NOMO-1 (cell line): ENCODE results near the gene AQP5.

Source experiments
- DNase-seq, 2 experiments: peaks; one replicate each; lab custom pipeline; 2025; ENCODE audit not compliant: unreplicated experiment in 2 of 2; lab: John Stamatoyannopoulos, UW

Gene AQP5

DNA sequence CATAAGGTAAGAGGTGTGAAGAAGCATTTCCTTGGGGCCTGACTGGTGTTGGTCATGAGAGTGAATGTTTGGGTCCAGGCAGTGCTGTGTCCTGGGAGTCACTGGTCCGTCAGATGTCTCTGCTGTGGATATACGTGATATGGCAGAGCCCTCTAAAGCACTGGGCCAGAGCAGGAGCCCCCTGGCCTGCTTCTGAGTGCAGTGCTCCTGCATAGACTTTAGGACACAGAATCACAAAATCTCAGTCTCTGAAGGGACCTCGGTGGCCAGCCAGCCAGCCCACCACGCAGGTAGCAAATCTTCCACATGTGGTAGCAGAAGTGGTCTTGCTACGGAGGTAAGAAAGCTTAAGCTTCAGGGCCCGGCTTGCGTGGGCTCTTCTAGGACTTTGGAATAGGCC, 29.6 kb upstream of the AQP5 start:
- DNase-seq: no peak

DNA sequence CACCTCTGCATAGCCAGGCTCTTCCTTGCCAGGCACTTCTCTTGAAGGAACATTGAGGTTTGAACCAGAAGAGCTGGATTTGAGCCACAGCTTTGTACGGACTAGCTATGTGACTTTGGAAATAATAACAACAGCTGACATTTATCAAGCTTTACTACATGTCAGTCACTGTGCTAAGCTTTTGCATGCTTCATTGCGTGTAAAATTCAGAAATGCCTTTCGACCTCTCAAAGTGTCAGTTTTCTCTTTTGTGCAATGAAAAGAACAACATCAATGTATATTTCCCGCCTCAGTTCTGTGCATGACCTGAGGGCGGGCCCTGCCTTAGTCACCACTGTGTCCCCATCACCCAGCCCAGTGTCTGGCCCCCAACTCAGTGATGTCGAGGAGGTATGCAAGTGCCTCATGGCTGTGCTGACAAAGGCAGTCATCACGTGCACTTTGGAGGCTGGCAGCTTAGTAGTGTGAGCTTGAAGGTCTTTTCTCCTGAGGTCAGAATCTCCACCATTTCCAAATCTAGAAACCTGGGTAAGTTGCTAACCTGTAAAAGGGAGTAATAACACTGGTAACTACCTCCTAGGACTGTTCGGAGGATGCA, 29.0 kb upstream of the AQP5 start:
- DNase-seq: no peak

DNA sequence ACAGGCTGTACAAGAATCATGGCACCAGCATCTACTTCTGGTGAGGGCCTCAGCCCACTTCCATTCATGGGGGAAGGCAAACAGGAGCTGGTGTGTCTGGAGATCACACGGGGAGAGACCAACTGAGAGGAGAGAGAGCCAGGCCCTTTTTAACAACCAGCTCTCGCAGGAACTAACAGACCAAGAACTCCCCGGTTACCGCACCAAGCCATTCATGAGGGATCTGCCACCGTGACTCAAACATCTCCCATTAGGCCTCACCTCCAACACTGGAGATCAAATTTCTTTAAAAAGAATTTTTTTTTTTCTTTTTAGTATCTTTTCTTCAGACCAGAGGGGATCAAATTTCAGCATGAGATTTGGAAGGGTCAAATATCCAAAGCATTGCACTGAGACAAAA, 27.9 kb upstream of the AQP5 start:
- DNase-seq: no peak

DNA sequence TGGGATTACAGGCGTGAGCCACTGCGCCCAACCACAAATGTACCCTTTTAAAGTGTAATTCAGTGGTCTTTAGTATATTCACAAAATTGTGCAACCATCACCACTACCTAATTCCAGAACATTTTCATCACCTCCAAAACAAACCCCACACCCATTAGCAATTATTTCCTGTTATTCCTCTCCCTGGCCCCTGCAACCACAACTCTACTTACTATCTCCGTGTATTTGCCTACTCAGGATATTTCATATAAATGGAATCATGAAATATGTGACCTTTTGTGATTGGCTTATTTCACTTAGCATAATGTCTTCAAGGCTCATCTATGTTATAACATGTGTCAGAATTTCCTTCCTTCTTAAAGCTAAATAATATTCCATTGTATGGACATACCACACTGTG, 27.2 kb upstream of the AQP5 start:
- DNase-seq: no peak

DNA sequence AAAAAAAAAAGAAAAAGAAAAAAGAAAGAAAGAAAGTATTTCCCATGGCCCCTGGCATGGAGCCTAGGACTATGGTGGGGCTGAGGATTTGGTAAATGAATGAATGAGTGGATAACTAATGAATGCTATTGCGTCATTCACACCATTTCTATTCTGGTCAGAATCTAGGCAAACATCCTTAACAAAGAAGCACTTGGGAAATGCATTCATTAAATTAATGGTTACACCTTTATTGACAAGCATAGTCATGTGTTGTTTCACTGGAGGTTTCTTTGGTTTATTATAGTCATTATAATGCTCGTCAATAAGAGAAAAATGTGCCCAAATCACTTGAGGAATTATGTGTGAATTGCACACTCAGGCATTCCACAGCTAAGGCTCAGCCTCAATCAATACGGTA, 24.7 kb upstream of the AQP5 start:
- DNase-seq: no peak

DNA sequence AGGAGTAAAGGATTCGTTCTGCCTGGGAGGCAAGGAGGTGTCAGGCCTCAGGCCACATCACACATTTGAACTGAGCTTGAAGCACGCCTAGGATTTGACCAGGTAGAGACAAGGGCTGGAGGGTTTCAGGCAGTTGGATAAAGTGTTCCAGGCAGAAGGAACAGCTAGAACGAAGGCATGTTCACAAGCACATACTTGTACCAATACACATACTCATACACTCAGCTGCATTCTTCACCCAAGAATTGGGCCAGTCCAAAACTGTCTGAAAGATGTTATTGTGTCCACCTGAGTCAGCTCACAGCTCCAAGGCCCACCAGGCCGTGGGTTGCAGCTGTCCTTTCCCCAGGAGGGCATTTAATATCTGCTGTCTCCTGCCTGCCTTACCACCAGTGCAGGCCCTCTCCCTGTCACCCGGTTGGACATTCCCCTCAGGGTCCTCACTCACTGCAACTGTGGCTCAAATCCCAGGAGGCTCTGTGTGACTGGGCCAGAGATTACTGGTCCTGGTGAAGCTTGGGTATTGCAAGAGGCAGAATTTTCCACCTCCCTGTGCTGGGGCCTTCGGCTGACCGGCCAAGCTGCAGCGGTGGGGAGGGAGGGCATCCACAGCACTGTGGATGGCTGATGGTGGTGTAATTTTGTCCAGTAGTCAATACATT, 23.9 kb upstream of the AQP5 start:
- no peak for DNase-seq

DNA sequence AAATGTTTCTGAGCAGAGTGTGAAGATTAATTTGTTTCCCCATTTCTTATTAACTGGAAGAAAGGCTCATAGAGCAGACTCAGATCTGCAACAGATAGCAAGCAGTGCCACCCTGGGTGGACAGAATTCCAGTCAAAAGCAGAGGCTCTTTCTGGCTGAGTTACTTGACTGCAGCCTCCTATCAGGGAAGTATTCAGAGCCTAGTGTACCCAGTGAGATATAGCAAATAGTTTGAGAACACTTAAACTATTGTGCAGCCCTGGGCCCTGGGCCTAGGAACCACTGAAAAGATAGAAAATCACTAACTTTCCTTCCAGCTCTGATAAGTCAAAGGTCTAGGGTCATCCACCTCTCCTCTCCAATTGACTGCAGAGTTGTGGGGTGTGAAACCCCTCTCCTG, 22.4 kb upstream of the AQP5 start:
- no peak for DNase-seq

DNA sequence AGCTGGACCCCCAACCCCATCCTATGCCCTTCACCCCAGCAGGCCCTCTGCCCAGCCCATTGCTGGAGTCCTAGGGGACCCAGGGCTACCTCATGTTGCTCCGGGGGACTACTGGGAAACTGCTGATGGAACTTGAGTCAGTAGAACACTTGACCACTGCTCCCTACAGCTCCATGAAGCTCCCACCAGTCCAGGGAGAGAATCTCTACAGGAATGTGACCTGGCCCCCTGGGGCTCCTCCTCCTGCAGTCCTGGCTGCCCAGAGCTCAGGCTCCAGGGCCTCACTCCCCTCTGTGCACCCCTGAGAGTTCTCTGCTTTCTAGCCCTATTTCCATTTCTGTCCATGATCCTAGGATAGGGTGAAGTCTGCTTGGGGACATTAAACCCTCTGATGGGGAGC, 22.0 kb upstream of the AQP5 start:
- no peak for DNase-seq

DNA sequence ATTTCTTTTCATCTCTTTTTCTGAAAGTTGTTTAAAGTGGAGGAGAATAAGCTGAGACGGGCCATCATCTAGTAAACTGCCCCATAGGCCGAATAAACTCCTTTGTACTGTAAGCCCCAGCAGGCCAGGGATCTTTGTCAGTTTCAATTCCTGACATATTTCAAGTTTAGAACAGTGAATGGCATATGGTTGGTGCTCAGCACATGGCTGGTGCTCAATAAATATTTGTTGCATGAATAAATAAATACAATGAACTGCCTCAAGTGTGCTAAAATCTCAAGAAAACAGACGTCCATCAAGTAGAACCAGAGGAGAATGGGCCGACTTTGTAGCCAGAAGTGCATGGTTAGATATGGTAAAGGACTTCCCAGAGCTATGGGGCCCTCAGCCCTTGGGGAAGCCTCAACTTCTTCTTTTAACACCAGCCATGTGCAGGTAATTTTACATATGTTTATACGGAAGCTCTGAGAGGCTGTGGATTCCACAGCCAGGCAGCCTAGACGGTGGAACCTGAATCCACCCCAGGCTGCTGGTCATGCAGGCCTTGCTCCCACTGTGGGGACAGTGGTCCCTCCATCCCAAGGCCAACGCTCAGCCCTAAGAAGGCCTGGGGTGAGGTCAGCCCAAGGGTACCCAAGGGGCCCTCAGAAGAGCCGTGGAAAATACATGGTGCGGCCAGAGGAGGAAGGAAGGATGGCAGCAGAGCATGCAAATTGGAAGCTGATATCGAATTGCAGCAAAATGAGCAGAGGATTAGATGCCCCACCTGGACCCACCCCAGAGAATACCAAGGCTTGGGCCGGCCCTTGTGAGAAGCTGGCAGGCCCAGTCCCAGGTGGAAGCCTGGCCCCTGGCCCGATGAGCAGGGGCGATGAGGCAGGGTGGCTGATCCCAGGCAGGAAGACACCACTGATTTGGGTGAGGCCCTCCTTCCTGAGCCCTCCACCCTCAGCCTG, 19.8 kb upstream of the AQP5 start:
- peak in 1 of 2 experiments; percentile 30 for DNase-seq

DNA sequence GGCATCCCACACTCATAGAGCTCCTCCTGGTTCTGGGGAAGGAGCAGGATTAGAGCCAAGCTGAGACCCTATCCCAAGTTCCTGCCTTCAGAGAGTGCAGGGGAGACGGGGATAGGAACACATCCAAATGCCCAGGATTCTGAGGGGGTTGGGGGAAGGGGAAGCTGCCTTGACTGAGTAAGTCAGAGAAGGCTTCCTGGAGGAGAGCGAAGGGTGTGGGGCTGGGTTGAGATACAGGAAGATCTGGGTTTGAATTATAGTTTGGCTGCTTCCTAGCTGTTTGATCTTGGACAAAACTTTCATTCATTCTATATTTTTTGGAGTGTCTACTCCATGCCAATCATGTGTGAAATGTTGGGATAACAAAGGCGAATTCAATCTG, 19.2 kb upstream of the AQP5 start:
- DNase-seq: no peak

DNA sequence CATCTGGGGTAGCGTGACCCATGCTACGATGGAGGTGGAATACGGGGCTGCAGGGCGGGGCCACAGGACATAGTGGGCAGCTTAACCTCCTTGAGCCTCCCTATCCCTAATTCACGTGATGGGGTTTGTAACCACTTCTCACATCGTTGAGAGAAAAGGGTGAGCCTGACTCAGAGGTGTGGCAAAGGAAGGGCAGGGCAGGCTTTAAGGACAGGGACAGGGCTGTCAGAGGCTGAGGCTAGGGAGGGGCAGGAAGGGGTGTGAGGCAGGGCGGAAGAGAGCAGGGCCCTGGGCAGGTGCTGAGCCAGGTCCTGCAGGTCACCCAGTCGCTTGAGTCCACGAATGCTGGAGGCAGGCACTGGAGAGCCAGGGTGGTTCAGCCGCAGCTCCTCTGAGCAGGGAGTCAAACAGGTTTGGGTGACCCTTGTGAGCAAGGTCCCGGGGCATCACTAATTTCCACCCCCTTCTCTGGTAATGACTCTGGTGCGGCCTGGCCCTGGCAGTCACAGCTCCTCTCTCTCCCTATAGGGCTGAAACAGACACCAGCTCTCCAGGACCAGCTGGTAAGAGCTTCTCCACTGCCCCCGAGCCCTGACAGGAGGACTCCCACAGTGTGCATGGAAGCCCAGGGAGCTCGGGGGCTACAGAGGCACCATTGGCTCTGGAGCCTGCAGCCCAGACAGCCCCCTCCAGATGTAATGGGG, 18.6 kb upstream of the AQP5 start:
- no peak for DNase-seq

DNA sequence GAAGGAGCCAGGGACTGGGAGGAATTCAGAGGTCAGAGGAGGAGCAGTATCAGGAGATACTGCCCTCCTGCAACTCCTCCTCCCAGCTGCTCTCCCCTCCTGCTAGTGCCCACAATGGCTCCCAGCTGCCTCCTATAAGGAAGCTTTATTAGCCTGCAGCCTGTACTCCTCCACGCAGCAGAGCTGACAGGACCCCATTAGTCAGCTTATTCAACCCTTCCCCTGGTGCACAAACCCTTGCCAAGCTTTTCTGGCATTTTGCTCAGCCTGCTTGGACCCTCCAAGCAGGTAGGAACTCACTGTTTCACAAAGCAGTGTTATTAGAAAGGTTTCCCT, 18.1 kb upstream of the AQP5 start:
- DNase-seq: no peak

DNA sequence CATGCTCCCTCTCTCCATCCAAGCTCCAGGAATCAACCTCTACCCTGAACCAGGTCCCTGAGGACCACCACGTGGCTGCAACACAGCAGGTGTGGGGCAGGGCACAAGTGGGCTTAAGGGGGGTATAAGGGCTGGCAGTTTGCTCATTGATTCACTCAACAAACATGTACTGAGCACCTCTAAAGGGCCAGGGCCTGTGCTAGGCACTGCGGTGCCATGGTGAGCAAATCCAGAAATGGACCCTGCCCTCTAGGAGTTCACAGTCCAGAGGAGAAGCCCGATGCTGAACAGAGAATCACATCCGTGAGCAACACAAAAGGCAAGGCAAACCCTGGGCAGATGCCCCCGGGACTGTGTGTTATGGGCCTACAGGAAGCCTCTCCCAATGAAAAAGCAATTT, 17.6 kb upstream of the AQP5 start:
- no peak for DNase-seq

DNA sequence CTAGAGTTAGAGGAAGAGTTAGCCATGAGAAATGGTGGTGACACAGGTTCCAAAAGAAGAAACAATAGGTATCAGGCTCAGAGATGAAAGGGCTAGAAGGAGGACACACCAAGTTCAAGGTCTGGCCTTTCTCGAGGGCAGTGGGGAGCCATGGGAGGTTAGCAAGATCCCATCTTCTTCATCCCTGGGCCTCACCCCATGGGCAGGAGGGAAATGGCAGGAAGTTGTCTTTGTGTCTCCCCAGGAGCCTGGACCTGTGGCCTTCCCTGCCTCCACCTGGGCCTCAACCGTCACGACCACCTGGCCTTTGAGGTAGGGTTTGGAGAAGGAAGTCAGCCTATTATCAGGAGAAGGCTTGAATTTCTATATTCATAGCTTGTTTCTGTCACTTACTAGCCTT, 17.0 kb upstream of the AQP5 start:
- no peak for DNase-seq

DNA sequence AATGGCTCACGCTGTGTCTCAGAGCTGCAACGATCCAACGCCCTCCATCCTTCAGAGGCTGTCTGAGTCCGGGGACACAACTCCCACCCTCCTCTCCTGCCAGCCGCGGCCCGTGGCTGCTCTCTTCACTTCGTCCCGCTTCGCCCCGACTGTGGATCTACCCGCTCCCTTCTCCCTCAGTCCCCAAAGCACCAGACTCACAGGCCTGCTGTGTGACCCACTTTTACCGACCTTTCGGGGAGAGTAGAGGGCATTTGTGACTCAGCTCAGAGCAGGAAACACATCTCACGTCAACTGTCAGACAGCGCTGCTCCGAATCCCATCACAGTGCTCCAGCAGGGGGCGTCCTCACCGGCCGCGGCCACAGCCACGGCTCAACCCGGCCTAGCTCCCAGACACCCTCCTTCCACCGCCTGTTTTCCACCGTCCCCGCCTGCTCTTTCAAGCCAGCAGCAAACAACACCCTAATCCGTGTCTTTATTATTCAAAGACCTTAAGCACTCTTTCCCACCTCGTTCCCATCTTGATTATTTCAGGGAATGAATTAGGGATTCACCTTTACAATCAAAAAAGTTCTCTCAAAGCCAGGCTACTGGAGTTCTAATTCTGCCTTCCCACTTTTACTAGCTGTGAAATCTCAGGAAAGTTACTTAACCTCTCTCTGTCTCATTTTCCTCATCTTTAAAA, 16.1 kb upstream of the AQP5 start:
- peak; percentile 62 to 81 for DNase-seq

DNA sequence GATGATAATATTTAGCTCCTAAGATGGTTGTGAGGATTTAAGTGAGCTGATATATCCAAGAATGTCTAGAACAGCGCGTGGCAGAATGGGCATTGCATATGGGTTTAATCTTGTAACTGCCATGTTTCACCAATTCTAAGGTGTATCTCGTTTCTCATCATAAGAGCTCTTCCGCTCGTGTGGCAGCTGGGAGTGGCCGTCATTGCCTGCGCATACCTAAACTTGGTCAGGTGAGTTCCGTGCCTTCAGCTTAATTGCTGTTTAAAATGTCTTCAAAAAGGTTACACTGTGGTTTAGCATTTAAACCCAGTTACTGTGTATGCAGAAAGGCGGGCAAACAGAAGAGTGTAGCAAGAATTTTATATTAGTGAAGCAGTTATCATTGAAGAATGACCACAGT, 15.6 kb upstream of the AQP5 start:
- DNase-seq: no peak

DNA sequence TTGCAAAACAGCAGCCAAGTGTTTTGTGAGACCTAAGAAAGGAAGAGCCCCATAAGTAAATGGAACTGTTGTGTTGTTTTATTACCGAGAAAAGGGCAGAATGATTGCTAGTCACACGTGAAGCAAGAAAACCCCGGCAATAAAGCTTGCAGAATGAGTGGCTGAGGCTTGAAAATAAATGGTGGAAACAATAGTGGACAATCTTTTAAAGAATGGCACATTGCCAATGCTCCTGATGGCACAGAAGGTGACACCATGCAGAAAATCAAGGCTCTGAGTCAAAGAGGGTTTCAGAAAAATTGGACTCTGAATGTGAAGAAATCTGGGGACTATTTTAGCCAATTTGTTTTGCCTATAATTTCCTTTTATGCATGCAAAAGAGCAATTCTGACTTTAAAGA, 15.2 kb upstream of the AQP5 start:
- DNase-seq: peak in 1 of 2 experiments; percentile 8

DNA sequence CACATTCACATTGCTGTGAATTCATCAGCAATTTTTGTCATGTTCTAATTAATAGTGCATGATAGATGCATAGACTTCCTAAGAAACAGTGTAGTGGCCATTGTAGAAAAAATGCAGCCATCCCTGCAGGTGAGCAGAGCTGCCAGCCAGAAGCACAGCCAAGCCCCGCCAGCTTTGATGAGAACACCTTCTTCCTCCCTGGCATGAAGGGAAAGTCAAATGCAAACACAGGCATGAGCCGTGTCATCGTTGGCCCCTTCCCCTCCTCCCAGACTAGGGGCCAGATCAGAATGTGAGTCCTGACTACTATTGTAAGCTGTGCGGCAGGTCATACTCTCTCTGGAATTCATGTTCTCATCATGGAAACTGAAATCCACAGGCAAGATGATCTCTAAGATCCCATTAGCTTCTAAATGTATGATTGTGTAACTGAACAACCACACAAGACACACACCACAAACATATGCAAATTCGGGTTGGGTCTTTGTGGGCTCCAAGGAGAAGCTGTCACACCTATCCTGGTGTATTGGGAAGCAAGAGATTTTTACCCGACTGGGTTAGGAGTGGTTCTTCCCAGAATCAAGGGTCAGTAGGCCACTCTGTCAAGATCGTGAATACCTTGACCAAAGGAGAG, 14.0 kb upstream of the AQP5 start:
- no peak for DNase-seq

DNA sequence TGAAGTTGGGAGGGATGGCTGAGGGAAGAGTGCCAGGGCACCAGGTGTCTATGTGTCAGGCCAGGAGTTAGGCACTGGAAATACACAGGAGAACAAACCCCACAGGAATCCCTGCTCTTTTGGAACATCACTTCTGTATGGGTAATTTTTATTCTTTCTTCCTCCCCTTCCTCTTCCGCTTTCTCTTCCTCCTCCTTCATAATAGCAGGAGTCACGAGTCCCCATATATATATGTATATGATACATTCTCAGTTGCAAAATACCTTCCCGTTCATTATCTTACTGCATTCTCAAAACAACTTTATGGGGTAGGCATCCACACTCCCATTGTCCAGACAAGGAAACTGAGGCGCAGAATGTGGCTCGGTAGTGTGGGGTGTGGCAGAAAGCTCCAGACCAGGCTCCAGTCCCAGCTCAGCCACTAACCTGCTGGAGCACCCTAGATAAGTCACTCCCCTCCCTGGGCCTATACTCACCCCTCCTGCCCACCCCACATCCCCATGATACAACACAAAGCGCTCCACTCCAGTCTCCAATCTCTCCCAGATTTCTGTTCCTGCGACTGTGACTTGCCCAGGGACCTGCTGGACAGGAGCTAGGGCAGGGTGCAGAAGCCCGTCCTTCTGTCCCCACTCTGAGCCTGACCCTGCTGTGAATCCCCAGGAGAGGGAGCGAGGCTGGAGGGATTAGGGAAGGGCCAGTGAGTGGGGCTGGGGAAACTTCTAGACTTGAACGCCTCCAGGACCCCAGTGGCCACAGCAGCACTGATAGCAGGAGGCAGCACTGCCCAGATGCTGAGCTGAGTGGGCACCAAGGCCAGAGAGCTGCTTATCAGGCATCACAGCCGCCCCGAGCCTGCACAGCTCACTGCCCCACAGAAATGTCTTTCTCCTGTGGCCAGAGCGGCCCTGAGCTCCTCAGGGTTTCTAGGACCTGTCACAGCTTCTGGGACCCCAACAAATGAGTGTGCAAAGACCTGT, 12.5 kb upstream of the AQP5 start:
- peak; percentile 38 to 81 for DNase-seq
